Activated CD8-positive, alpha-beta memory T cell treated with anti-CD3 and anti-CD28 coated beads, Interleukin-2, amount 10 ng/mL, durations not matched to agents 7 days and 5 days (primary cell): ENCODE measurements around the gene IRX4. TPM values are rescaled to one million over a fixed set of nuclear protein-coding genes. Genes with fewer than 3 reads are reported as not detected.
"Not testable (repeated sequence)": the region's sequence is repeated elsewhere in the genome, so short reads cannot be mapped to it uniquely, and the experiment has no call there.

ENCODE experiments used
- ATAC-seq: fragments of 150-1000 bp; cut with Tn5 transposase; one replicate; pipeline ENCODE4 v1.10.0; 2021; ENCODE audit warnings: moderate library complexity
- CTCF ChIA-PET: fragments of 350-600 bp; sonication (Branson Sonifier 250); formaldehyde crosslinking; loops from one replicate; lab custom pipeline; 2021; ENCODE audit warnings: antibody characterized with exemption; lab: Charles Lee
- DNase-seq: peaks from one replicate; pipeline ENCODE4 v3.0.0-alpha.2; 2020
- H3K27ac Mint-ChIP-seq: one replicate; pipeline ENCODE4 v1.8.0; 2021; ENCODE audit warnings: mild to moderate bottlenecking, mixed read lengths
- H3K27me3 Mint-ChIP-seq: one replicate; pipeline ENCODE4 v1.8.0; 2021; ENCODE audit warnings: mixed read lengths
- H3K36me3 Mint-ChIP-seq: one replicate; pipeline ENCODE4 v1.8.0; 2021; ENCODE audit warnings: mild to moderate bottlenecking, mixed read lengths
- H3K4me1 Mint-ChIP-seq: one replicate; pipeline ENCODE4 v1.8.0; 2021; ENCODE audit warnings: mixed read lengths
- H3K4me3 Mint-ChIP-seq: one replicate; pipeline ENCODE4 v1.8.0; 2021; ENCODE audit warnings: mild to moderate bottlenecking, moderate library complexity, mixed read lengths
- H3K9me3 Mint-ChIP-seq: one replicate; pipeline ENCODE4 v1.8.0; 2022; ENCODE audit warnings: low read depth, mixed read lengths
- total RNA-seq, 2 experiments: library from RNA; stranded (reverse); gene quantifications; one replicate each; pipeline ENCODE4 v1.2.3, GENCODE V29; 2021

IRX4 gene
- total RNA-seq, 2 experiments from 2014 or later: not detected

DNA sequence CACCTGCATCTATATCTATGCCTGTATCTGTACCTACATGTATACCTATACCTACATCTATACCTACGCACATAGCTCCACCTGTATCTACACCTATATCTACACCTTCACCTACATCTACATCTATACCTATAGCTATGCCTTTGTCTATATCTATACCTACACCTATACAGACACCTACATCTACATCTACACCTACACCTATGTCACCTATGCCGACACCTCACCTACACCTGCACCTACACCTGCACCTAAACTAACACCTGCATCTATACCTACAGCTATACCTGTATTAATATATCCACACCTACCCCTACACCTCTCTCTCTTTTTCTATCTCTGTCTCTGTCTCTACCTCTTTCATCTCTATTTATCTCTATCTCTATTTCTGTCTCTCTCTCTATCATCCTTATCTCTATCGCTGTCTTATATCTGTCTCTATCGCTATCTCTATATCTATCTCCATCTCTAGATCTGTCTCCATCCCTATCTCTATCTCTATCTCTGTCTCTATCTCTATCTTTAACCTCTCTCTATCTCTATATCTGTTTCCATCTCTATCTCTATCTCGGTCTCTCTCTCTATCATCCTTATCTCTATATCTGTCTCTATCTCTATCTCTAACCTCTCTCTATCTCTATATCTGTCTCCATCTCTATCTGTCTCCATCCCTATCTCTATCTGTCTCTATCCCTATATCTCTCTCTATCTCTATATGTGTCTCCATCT lies 37.9 kb downstream of the IRX4 start:
- H3K9me3 Mint-ChIP-seq: no peaks in the 10 kb centered on the region
- peaks cover 4% of the 10 kb centered on the region for H3K4me1 Mint-ChIP-seq
- H3K27ac Mint-ChIP-seq: no peak overlapping the region
- H3K36me3 Mint-ChIP-seq: no peaks in the 10 kb centered on the region
- CTCF ChIA-PET: no interaction called here
- DNase-seq (no peak), ATAC-seq (no peak)
- H3K4me3 Mint-ChIP-seq: no peak overlapping the region
- peaks cover 32% of the 10 kb centered on the region for H3K27me3 Mint-ChIP-seq

DNA sequence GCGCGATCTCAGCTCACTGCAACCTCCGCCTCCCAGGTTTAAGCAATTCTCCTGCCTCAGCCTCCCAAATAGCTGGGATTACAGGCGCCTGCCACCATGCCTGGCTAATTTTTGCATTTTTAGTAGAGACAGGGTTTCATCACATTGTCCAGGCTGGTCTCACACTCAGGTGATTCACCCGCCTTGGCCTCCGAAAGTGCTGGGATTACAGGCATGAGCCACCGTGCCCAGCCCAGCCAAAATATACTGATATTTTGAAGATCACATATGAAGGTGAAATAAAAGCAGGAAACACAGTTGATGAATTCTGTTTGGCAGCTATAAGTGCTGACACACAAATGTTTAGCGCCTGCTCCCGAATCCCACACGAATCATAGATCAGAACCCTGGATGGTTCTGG lies 39.0 kb downstream of the IRX4 start:
- DNase-seq, H3K4me1 Mint-ChIP-seq, CTCF ChIA-PET, H3K27ac Mint-ChIP-seq, ATAC-seq, H3K4me3 Mint-ChIP-seq, H3K36me3 Mint-ChIP-seq, H3K9me3 Mint-ChIP-seq: not testable (repeated sequence)
- peaks cover 27% of the 10 kb centered on the region for H3K27me3 Mint-ChIP-seq

DNA sequence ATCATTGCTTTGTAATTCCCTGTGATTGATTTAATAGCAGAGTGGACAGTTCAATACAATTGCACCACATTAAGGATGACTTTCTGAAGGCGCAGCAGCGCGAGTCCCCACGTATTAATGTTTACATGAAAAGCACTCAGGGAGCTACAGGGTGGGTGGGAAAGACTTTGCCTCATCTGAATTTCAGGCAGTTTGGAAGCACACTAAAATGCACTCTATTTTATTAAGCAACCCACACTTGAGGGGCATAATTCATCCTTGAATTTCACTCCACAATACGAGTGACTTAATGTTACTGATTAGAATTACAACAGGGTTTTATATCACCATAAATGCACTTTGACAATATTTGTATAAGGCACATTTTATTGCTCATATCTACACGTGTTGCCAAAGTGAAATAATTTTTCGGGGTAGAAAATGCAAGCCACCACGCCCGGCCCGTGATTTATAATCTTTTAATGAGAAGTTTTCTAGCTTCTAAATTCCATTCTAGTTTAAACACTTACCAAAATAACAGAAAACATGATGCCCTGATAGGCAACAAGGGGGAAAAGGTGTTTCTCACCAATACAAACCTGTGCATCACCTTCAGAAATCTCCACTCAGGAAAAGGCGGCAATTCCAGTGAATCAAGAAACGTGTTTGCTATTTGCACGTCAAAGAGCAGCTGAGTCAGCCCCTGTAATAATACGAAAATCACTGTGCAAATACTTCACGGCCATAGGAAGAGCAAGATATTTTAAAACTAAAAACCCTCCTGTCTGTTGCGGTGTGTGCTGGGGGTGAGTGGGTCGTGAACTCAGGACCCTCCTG lies 40.5 kb downstream of the IRX4 start:
- ATAC-seq (no peak), DNase-seq (no peak)
- Mint-ChIP-seq H3K9me3 (no peaks in the 10 kb centered on the region), H3K36me3 (no peaks in the 10 kb centered on the region), H3K4me1 (peaks cover 4% of the 10 kb centered on the region), H3K27ac (no peak overlapping the region), H3K27me3 (peaks cover 20% of the 10 kb centered on the region), H3K4me3 (no peak overlapping the region)
- CTCF ChIA-PET: no interaction called here

DNA sequence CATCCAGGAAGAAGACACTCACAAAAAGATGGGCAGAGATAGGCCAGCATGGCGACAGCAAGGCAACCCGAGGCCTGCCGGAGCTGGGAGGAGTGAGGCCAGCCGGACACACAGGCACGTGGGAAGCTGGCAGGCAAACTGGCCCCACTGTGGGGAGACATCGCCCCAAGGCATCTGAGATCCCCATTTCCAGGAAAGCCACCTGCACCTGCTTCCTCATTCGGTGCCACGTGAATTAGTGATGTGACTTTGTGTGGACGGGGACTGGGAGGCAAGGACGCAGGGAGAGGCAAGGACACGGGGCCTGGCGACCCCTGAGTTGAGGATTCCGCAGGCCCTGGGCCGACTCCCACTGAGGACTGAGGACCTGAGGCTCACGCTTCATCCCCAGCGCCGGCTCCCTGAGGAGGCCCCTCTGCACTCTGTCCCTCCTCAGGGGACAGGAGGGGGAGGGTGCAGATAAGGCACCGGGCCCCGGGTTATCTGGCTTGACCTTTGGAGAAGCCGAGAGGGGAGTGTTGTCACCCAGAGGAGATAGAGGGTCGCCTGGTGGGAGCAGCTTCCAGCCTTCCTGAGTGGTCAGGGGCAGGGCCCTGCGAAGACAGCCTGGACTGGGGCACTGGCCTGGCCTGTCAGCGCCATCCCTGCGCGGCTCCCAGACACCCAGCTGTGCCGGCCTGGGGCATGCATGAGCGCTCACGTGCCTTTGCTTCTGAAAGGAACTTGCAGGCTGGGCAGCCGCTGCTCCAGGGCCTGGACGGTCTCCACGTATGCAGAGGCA lies 41.8 kb downstream of the IRX4 start:
- Mint-ChIP-seq H3K36me3 (no peaks in the 10 kb centered on the region), H3K4me1 (peaks cover 4% of the 10 kb centered on the region), H3K9me3 (no peaks in the 10 kb centered on the region), H3K27me3 (peaks cover 24% of the 10 kb centered on the region), H3K27ac (no peak overlapping the region), H3K4me3 (no peak overlapping the region)
- CTCF ChIA-PET: no interaction called here
- no peak for ATAC-seq
- no peak for DNase-seq

DNA sequence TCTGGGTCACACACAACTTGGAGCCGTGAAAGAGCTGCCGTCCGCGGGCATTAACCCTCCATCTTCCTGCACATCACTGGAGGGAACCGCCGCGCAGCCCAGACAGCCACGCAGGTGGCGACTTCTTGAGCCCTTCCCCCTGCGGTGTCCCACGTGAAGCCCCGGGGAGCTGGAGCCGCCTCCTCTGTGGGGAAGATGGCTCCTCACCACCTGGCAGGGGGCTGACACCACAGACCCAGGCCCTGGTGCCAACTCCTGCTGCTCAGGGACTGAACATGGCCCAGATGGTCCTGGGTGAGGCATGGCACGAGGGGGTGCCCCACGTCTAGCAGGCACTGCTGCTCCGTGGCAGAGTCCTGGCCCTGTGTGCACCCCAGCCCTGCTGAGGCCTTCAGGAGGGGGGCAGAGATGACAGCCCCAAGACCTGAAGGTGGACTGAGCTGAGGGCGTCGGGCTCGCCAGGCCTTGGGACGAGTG lies 42.6 kb downstream of the IRX4 start:
- no peak overlapping the region for H3K27ac Mint-ChIP-seq
- H3K27me3 Mint-ChIP-seq: peaks cover 28% of the 10 kb centered on the region
- no peaks in the 10 kb centered on the region for H3K9me3 Mint-ChIP-seq
- no peak for ATAC-seq
- no peaks in the 10 kb centered on the region for H3K36me3 Mint-ChIP-seq
- CTCF ChIA-PET: no interaction called here
- no peak for DNase-seq
- H3K4me1 Mint-ChIP-seq: peaks cover 4% of the 10 kb centered on the region
- H3K4me3 Mint-ChIP-seq: no peak overlapping the region

DNA sequence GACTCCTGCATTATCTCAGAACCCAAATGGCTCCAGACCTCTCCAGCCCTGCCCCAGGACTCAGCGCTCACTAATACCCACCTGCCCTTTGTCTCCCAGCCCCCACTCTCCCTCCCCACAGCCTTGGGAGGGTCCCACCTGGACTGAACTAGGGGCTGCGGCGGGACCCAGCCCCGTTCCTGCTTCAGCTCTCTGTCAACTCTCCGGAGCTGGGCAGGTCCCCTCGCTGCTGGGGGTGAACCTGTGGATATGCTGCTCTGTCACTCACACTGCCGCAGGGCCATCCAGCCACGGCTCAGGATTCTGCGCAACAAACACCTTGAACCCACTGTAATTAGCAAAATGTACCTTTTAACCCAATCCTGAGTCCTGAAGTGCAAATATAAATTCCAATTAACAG lies 44.7 kb downstream of the IRX4 start:
- CTCF ChIA-PET: no interaction called here
- Mint-ChIP-seq H3K36me3 (no peaks in the 10 kb centered on the region), H3K9me3 (no peaks in the 10 kb centered on the region), H3K4me3 (no peak overlapping the region), H3K27ac (no peak overlapping the region), H3K27me3 (peaks cover 36% of the 10 kb centered on the region), H3K4me1 (peaks cover 4% of the 10 kb centered on the region)
- no peak for DNase-seq
- no peak for ATAC-seq

DNA sequence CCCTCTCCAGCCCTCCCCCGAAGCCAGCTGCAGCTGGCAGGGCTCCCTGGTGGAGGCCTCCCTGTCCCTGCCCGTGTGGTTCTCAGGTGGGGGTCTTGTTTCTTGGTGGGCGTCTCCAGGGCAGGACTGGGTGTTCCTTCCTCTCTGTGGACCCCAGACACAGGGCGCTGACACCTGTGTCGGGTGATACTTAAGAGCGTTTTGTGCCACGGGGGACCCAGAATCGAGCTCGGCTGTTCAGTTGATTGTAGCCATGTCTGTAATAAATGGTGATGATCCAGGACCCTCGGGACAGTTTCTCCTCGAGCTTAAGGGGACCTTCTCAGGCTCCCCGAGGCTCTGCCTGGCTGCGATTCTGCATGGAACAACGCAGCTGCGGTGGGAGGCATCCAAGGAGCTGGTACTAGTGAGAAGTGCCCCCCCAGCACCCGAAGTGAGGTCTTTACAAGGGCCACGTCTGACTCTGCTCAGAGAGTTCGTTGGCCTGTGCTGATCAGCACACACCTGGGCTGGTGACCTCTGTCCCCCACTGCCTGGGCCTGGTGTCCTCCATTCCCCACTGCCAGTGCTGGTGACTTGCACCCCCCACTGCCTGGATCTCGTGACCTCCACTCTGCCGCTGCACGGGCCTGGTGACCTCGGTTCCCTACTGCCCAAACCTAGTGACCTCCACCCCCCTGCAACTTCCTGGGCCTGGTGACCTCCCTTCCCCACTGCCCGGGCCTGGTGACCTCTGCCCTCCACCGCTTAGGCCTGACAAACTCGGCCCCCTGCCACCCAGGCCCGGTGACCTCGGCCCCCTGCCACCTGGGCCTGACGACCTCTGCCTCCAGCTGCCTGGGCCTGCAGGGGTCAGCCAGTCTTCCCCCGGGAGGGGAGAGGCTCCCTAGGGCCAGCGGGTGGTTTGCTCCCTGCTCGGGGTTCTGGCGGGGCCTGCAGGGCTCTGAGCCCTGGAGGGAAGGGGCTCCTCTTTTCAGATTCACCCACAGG lies 45.5 kb downstream of the IRX4 start:
- Mint-ChIP-seq H3K27ac (no peak overlapping the region), H3K4me3 (no peak overlapping the region), H3K27me3 (peaks cover 34% of the 10 kb centered on the region), H3K9me3 (no peaks in the 10 kb centered on the region), H3K4me1 (peaks cover 6% of the 10 kb centered on the region), H3K36me3 (no peaks in the 10 kb centered on the region)
- no peak for ATAC-seq
- DNase-seq: no peak
- CTCF ChIA-PET: no interaction called here

DNA sequence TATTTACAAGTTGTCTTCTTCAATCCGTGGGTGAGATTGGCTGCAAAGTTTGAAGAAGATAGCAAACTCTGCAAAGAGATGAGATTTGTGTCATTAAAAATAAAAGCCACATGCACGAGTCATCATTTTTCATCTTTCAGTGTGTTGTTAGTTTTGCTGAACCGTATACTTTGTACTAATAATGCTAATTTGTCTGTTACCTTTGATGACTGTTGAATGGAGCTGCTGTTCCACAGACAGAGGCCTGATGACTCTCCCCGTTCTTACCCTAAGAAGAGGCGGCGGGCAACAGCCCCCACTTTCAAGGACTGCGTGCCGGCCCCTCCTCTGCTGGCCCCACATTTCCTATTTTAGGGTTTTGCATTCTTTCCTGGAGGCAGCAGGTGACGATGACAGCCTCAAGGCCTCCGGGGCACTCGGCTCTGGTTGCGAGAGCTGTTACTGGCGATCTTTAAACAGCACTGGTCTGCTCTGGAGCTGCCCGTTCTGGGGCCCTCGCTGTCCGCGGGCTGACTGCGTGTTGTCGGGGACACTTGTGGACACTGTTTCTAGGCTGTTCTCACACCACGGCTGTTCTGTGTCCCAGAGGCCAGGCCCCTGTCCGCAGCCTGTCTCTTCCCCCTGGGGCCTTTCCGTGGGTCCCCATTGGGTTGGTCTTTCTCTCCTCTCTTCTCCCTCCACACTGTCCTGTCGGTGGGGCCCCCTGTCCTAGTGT lies 46.4 kb downstream of the IRX4 start:
- Mint-ChIP-seq H3K4me1 (peaks cover 3% of the 10 kb centered on the region), H3K27me3 (peaks cover 27% of the 10 kb centered on the region), H3K9me3 (no peaks in the 10 kb centered on the region), H3K27ac (no peak overlapping the region), H3K4me3 (no peak overlapping the region), H3K36me3 (no peaks in the 10 kb centered on the region)
- no peak for ATAC-seq
- CTCF ChIA-PET: no interaction called here
- DNase-seq: no peak

DNA sequence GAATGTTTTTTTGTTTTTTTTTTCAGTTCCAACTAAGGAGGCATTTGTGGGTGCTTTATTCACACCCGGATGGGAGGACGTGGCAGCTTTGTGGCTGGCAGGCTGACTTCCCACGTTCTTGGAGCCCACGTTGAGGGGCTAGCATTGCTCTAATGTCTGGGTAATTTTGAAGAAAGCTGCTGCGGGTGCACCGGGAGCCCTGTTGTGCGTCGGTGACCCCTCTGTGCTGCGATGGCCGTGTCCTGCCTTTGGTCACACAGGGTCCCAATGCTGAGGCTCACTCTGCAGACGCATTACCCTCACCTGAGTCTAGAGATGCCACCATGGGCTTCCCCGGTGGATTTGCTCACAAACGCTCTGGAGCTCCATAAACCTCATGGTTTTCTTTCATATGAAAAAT lies 47.3 kb downstream of the IRX4 start:
- no peak overlapping the region for H3K4me3 Mint-ChIP-seq
- peaks cover 24% of the 10 kb centered on the region for H3K27me3 Mint-ChIP-seq
- CTCF ChIA-PET: no interaction called here
- H3K27ac Mint-ChIP-seq: no peak overlapping the region
- ATAC-seq (no peak), DNase-seq (no peak)
- peaks cover 2% of the 10 kb centered on the region for H3K4me1 Mint-ChIP-seq
- no peaks in the 10 kb centered on the region for H3K9me3 Mint-ChIP-seq
- H3K36me3 Mint-ChIP-seq: no peaks in the 10 kb centered on the region

DNA sequence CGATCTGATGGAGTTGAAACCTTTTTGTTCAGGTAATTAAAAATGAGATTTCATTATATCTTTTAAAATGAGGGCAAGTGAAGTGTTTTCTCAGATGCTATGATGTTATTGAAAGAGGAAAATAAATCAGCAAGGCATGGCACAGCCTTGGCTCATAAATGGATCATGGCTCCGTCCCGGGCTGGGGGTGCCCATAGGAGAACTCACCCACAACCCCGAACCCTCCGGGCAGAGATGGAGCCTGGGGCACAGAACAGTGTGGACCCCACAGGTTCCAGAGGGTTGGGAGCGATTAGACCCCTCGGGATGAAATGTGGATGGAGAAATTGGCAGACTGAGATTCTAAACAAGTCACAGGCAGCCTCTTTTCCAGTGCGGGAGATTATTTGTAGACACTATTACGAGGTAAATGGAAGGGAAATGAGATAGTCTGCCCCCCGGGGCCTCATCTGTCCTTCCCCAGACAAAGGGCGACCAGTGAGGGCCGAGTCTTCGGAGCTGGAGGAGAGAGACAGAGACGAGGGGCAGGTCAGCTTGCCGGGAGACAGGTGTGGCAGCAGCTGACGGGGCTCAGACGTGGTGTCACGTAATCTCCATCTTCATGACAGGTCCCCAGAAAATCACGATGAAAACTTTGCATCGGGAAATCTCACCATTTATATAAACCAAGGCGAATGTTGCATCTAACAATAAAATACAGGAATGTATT lies 47.9 kb downstream of the IRX4 start:
- Mint-ChIP-seq H3K27me3 (peaks cover 21% of the 10 kb centered on the region), H3K27ac (no peak overlapping the region), H3K36me3 (no peaks in the 10 kb centered on the region), H3K9me3 (no peaks in the 10 kb centered on the region), H3K4me3 (no peak overlapping the region), H3K4me1 (peaks cover 2% of the 10 kb centered on the region)
- ATAC-seq (no peak), DNase-seq (no peak)
- CTCF ChIA-PET: no interaction called here

DNA sequence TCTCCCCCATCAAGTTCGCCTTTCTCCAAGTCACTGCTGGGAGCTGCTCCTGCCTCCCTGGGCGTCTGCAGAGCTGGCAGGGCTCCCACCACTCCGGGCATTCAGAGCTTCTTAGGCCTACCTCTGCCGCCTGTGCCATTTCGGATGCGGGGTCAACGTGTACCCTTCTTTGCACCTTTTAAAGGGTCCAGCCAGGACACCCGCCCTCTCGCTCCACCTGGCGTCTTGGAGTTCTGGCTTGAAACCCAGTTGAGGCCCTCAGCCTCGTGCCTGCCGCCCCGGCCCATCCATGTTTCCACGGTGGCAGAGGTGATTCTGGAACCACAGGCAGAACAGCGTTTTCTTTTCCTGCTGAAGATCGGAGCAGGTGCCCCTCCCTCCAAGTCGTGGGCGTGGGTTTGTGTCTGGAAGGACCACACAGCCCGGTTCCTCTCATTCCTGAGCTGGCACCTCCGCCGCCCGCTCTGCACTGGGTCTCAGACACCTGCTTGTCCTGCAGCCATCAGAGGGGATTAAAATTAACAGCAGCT lies 48.6 kb downstream of the IRX4 start:
- Mint-ChIP-seq H3K9me3 (no peaks in the 10 kb centered on the region), H3K36me3 (no peaks in the 10 kb centered on the region), H3K27ac (no peak overlapping the region), H3K27me3 (peaks cover 16% of the 10 kb centered on the region), H3K4me1 (peaks cover 2% of the 10 kb centered on the region), H3K4me3 (no peak overlapping the region)
- DNase-seq: no peak
- ATAC-seq: no peak
- CTCF ChIA-PET: no interaction called here
